IPS-15b (cell line): ENCODE results near the gene CACNB2.

Experiments
- H3K27me3 ChIP-seq: one replicate; pipeline ENCODE4 v1.6.1; 2013; ENCODE audit warnings: low read length; ENCODE audit not compliant: control insufficient read depth, insufficient read depth
- H3K36me3 ChIP-seq: one replicate; pipeline ENCODE4 v1.6.1; 2013; ENCODE audit warnings: low read length; ENCODE audit not compliant: control insufficient read depth, insufficient read depth
- H3K4me1 ChIP-seq: one replicate; pipeline ENCODE4 v1.6.1; 2013; ENCODE audit warnings: mild to moderate bottlenecking, low read length; ENCODE audit not compliant: control insufficient read depth, insufficient read depth
- H3K4me3 ChIP-seq: one replicate; pipeline ENCODE4 v1.5.1; 2013; ENCODE audit warnings: low read depth, low read length
- H3K9ac ChIP-seq: one replicate; pipeline ENCODE4 v1.6.1; 2013; ENCODE audit warnings: low read depth, mild to moderate bottlenecking, low read length
- H3K9me3 ChIP-seq: one replicate; pipeline ENCODE4 v1.6.1; 2013; ENCODE audit warnings: mild to moderate bottlenecking, low read length; ENCODE audit not compliant: control insufficient read depth, insufficient read depth

The CACNB2 gene

GRCh38 chr10:18446205-18446604, 306.0 kb downstream of the CACNB2 start:
- Histone ChIP-seq H3K4me1 (no peaks in the 10 kb centered on the region), H3K4me3 (no peak overlapping the region), H3K27me3 (no peaks in the 10 kb centered on the region), H3K36me3 (no peaks in the 10 kb centered on the region), H3K9me3 (no peaks in the 10 kb centered on the region), H3K9ac (no peak overlapping the region)

DNA sequence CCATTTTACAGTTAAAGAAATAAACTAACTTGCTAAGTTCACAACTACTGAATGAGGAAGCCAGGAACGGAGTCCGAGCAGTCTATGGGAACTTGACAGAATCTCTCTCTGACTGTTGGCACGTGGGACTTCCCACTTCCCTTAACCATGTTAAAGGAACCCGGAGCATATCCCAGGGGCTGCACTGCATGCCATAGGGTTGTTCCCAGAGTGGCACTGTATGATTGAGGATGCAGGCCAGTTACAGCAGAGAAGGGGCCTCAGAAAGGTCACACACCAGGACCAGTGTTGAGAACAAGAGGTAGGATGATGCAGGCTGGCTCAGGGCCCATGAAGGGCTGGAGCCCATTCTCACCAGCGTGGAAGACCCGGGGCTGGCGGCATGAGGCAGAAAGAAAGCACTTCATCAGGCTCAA, 309.4 kb downstream of the CACNB2 start:
- Histone ChIP-seq H3K36me3 (no peaks in the 10 kb centered on the region), H3K4me1 (no peaks in the 10 kb centered on the region), H3K4me3 (no peak overlapping the region), H3K27me3 (no peaks in the 10 kb centered on the region), H3K9ac (no peak overlapping the region), H3K9me3 (no peaks in the 10 kb centered on the region)

GRCh38 chr10:18450298-18450697, 310.1 kb downstream of the CACNB2 start:
- no peaks in the 10 kb centered on the region for H3K4me1 ChIP-seq
- no peak overlapping the region for H3K4me3 ChIP-seq
- H3K27me3 ChIP-seq: no peaks in the 10 kb centered on the region
- no peaks in the 10 kb centered on the region for H3K9me3 ChIP-seq
- no peaks in the 10 kb centered on the region for H3K36me3 ChIP-seq
- no peak overlapping the region for H3K9ac ChIP-seq

DNA sequence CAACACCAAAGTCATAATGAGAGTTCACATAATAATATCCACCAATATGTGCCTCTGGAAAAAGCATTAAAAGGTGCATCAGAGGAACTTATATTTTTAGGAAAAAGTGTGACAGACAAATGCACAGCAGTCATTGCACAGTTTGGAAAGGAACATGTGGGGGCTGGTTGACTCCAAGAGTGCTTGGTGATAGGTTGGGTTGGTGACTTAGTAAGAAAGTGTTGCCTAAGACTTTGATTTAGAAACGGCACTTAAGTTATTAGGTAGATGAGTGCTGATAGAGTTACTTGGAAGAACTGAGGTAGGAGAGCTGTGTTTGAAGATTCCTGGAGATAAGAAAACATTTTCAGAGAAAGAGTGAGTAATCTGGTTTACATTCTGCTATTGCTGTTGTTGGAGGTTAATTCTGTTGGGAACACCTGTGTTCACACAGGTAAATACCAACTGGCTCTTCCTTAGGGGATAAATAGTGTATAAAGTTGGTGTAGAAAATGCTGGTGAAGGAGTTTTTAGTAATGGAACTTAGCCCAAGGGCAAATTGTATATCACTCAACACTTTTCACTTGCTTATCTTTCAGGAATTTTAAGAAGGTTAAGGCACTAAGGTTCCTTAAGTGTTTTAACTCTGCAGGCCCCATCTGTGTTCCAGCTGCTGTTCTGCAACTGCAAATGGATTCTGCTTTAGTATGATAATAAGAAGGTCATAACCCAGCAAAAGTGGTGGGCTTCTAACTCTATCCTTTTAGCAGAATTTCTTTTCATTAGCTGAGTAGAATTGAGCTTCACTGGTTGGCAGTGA, 315.1 kb downstream of the CACNB2 start:
- Histone ChIP-seq H3K9ac (no peak overlapping the region), H3K36me3 (no peaks in the 10 kb centered on the region), H3K9me3 (no peaks in the 10 kb centered on the region), H3K4me1 (no peaks in the 10 kb centered on the region), H3K27me3 (no peaks in the 10 kb centered on the region), H3K4me3 (no peak overlapping the region)

GRCh38 chr10:18456984-18457383, 316.8 kb downstream of the CACNB2 start:
- H3K4me3 ChIP-seq: no peak overlapping the region
- no peaks in the 10 kb centered on the region for H3K27me3 ChIP-seq
- no peak overlapping the region for H3K9ac ChIP-seq
- H3K9me3 ChIP-seq: no peaks in the 10 kb centered on the region
- H3K36me3 ChIP-seq: no peaks in the 10 kb centered on the region
- H3K4me1 ChIP-seq: no peaks in the 10 kb centered on the region

- no peak overlapping the region for H3K4me3 ChIP-seq
- H3K4me1 ChIP-seq: no peaks in the 10 kb centered on the region
- H3K9ac ChIP-seq: no peak overlapping the region
- no peaks in the 10 kb centered on the region for H3K9me3 ChIP-seq
- H3K36me3 ChIP-seq: no peaks in the 10 kb centered on the region
- no peaks in the 10 kb centered on the region for H3K27me3 ChIP-seq
These were observed 319.8 kb downstream of the CACNB2 start for GRCh38 chr10:18460032-18460431.

DNA sequence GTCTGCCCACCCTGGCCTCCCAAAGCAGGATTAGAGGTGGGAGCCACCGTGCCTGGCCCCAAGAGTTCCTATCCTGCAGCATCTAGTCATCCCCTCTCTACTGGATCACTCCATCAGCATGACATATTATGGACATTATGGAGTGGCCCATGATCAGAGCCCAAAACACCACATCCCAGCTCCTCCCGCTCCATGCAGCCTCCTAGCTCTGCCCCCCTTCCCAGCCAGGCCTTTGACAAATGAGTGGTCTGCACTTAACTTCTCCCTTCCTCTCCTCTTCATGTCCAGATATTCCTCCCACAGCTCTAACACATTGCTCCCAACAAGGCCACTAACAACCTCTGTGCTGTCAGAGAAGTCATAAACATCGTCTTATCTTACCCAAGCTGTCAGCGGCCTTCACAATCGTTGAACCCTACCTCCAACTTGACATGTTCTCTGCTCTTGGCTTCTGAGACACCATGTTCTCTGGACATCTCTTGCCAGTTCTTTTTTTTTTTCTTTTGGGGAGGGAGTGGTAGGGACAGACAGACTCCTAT, 323.5 kb downstream of the CACNB2 start:
- Histone ChIP-seq H3K27me3 (no peaks in the 10 kb centered on the region), H3K9ac (no peak overlapping the region), H3K4me1 (no peaks in the 10 kb centered on the region), H3K9me3 (no peaks in the 10 kb centered on the region), H3K36me3 (no peaks in the 10 kb centered on the region), H3K4me3 (no peak overlapping the region)

GRCh38 chr10:18469125-18469524, 328.9 kb downstream of the CACNB2 start:
- H3K27me3 ChIP-seq: no peaks in the 10 kb centered on the region
- no peak overlapping the region for H3K9ac ChIP-seq
- H3K4me3 ChIP-seq: no peak overlapping the region
- H3K4me1 ChIP-seq: no peaks in the 10 kb centered on the region
- H3K36me3 ChIP-seq: no peaks in the 10 kb centered on the region
- no peaks in the 10 kb centered on the region for H3K9me3 ChIP-seq

- H3K4me3 ChIP-seq: no peak overlapping the region
- H3K9ac ChIP-seq: no peak overlapping the region
- H3K9me3 ChIP-seq: no peaks in the 10 kb centered on the region
- no peaks in the 10 kb centered on the region for H3K36me3 ChIP-seq
- H3K4me1 ChIP-seq: peaks cover 8% of the 10 kb centered on the region
- no peaks in the 10 kb centered on the region for H3K27me3 ChIP-seq
These were observed 332.8 kb downstream of the CACNB2 start for GRCh38 chr10:18472977-18473376.

DNA sequence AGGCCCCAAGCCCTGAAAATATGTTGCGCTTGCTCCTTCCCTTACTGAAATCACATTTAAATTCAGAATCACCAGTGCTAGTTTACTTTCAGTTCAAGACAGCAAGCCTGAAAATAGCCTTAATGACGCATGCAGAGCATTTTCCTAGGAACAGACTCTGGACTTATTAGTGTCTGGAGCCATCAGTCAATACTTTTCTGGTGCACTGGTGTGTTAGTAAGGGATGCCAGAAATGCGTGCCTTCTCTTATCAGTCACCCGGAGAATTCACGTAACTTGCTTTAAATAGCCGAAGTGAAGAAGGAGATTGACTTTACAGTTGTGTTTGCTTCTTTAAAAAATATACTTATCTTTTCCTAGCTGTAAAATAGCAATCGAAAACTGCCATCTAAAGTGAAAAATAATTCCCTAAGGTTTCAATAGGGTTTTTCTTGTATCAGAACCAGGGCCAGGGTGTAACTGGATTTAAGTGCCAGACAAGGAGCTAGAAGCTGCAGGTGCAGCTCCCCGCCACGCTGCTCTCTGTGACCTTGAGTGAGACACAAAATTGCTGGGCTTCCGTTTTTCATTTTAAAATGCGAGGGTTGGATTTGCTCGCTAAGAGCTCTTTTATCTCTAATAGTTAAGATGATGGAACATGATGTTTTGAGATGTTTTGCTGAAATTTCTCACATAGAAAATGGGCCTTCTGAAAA, 333.3 kb downstream of the CACNB2 start:
- Histone ChIP-seq H3K4me3 (no peak overlapping the region), H3K4me1 (peaks cover 8% of the 10 kb centered on the region), H3K27me3 (no peaks in the 10 kb centered on the region), H3K9me3 (no peaks in the 10 kb centered on the region), H3K36me3 (no peaks in the 10 kb centered on the region), H3K9ac (no peak overlapping the region)

DNA sequence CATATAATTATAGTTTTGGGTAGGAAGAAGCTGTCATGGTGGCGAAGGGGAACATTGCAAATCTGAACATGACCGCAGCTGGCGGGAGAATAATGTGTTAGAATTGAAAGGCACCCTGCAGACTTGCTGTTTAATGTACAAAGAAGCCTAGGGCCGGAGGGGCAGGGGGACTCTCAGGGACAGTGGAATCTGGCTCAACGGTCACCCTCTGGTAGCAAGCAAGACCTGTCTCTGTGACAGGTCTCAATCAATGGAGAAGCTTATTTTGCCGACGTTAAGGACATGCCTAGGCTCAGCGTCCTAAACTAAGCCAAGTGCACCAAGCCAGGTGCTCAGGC, 333.9 kb downstream of the CACNB2 start:
- no peak overlapping the region for H3K9ac ChIP-seq
- no peaks in the 10 kb centered on the region for H3K9me3 ChIP-seq
- H3K27me3 ChIP-seq: no peaks in the 10 kb centered on the region
- no peak overlapping the region for H3K4me3 ChIP-seq
- H3K36me3 ChIP-seq: no peaks in the 10 kb centered on the region
- H3K4me1 ChIP-seq: peaks cover 8% of the 10 kb centered on the region

- Histone ChIP-seq H3K9ac (no peak overlapping the region), H3K9me3 (no peaks in the 10 kb centered on the region), H3K4me1 (peaks cover 8% of the 10 kb centered on the region), H3K36me3 (no peaks in the 10 kb centered on the region), H3K4me3 (no peak overlapping the region), H3K27me3 (no peaks in the 10 kb centered on the region)
These were observed 335.9 kb downstream of the CACNB2 start for GRCh38 chr10:18476076-18476647.
